ENCODE results near the gene ESR2. TPM values are rescaled to one million over a fixed set of nuclear protein-coding genes. Genes with fewer than 3 reads are reported as not detected.
"Not testable (repeated sequence)": the region's sequence is repeated elsewhere in the genome, so short reads cannot be mapped to it uniquely, and the experiment has no call there.

Gene ESR2
- total RNA-seq, 4 donors from 2014 or later: 0.59 to 2.4 (median 1.5) TPM

- H3K4me3 ChIP-seq: no peak overlapping the region
- peaks cover 0 to 54% (median 0%) of the 10 kb centered on the region in 3 donors for H3K36me3 ChIP-seq
- no peak for DNase-seq (ENCODE audit: low spot score in 2 of 2)
- H3K4me1 ChIP-seq: no peaks in the 10 kb centered on the region
- WGBS, 2 donors: 93 to 97% methylated on average over 5 to 6 of the region's 6 CpGs
- H3K9me3 ChIP-seq: no peaks in the 10 kb centered on the region
- H3K27me3 ChIP-seq: no peaks in the 10 kb centered on the region
- no peak for TF ChIP-seq CTCF (IDR thresholded peaks at IDR 0.05)
- no peak for TF ChIP-seq POLR2A (IDR thresholded peaks at IDR 0.05)
- no peak for TF ChIP-seq EP300 (IDR thresholded peaks at IDR 0.05)
- no peak overlapping the region for H3K27ac ChIP-seq
These were observed 234.5 kb downstream of the ESR2 start for GRCh38 chr14:64059454-64060198.

- no peak overlapping the region for H3K4me3 ChIP-seq
These were observed 240.2 kb downstream of the ESR2 start for GRCh38 chr14:64053694-64054669.

GRCh38 chr14:64049616-64050381 lies 244.4 kb downstream of the ESR2 start:
- no peaks in the 10 kb centered on the region for H3K9me3 ChIP-seq
- WGBS, 2 donors: 54 to 74% methylated on average over 2 of the region's 2 CpGs

More at GRCh38 chr14:64053694-64054669, 240.2 kb downstream of the ESR2 start:
- WGBS, 2 donors: 83 to 87% methylated on average over 10 of the region's 10 CpGs
- TF ChIP-seq EP300 (IDR thresholded peaks at IDR 0.05) (no peak), POLR2A (IDR thresholded peaks at IDR 0.05) (no peak), CTCF (IDR thresholded peaks at IDR 0.05) (no peak)
- peak overlapping the region in 1 of 4 donors; percentile 3 for H3K27ac ChIP-seq
- no peaks in the 10 kb centered on the region for H3K4me1 ChIP-seq
- H3K27me3 ChIP-seq: no peaks in the 10 kb centered on the region
- H3K36me3 ChIP-seq: peaks cover 0 to 79% (median 0%) of the 10 kb centered on the region in 3 donors
- no peak for DNase-seq (ENCODE audit: low spot score in 2 of 2)
- H3K9me3 ChIP-seq: no peaks in the 10 kb centered on the region

GRCh38 chr14:64045091-64045490 lies 249.1 kb downstream of the ESR2 start:
- H3K36me3 ChIP-seq: peaks cover 0 to 66% (median 0%) of the 10 kb centered on the region in 3 donors

More at GRCh38 chr14:64049616-64050381, 244.4 kb downstream of the ESR2 start:
- TF ChIP-seq EP300 (IDR thresholded peaks at IDR 0.05): no peak
- no peak for TF ChIP-seq POLR2A (IDR thresholded peaks at IDR 0.05)
- no peak for TF ChIP-seq CTCF (IDR thresholded peaks at IDR 0.05)
- no peak for DNase-seq (ENCODE audit: low spot score in 2 of 2)
- no peak overlapping the region for H3K4me3 ChIP-seq
- H3K27ac ChIP-seq: no peak overlapping the region
- peaks cover 0 to 85% (median 0%) of the 10 kb centered on the region in 3 donors for H3K36me3 ChIP-seq
- no peaks in the 10 kb centered on the region for H3K4me1 ChIP-seq
- no peaks in the 10 kb centered on the region for H3K27me3 ChIP-seq

GRCh38 chr14:64043296-64043695 lies 250.9 kb downstream of the ESR2 start:
- H3K4me1 ChIP-seq; DNase-seq (ENCODE audit: low spot score in 2 of 2); H3K27ac ChIP-seq; H3K9me3 ChIP-seq; H3K27me3 ChIP-seq; H3K4me3 ChIP-seq: not testable (repeated sequence)
- 88 to 96% methylated on average over 6 of the region's 6 CpGs for WGBS, 2 donors
- H3K36me3 ChIP-seq: peaks cover 0 to 51% (median 0%) of the 10 kb centered on the region in 3 donors

More at GRCh38 chr14:64045091-64045490, 249.1 kb downstream of the ESR2 start:
- no peak overlapping the region for H3K27ac ChIP-seq
- peaks cover 0 to 8% (median 0%) of the 10 kb centered on the region in 4 donors for H3K9me3 ChIP-seq
- H3K27me3 ChIP-seq: no peaks in the 10 kb centered on the region
- H3K4me1 ChIP-seq: no peaks in the 10 kb centered on the region
- TF ChIP-seq POLR2A (IDR thresholded peaks at IDR 0.05) (no peak), CTCF (IDR thresholded peaks at IDR 0.05) (no peak), EP300 (IDR thresholded peaks at IDR 0.05) (no peak)
- no peak for DNase-seq (ENCODE audit: low spot score in 2 of 2)
- WGBS, 2 donors: 87 to 89% methylated on average over 2 of the region's 2 CpGs
- no peak overlapping the region for H3K4me3 ChIP-seq
